Endodermal cell (in vitro differentiated cells): ENCODE measurements around the gene STXBP6. TPM values are rescaled to one million over a fixed set of nuclear protein-coding genes. Genes with fewer than 3 reads are reported as not detected.

Source experiments
- DNase-seq: peaks from one replicate; pipeline ENCODE4 v3.0.0-alpha.2; 2017
- H3K27ac ChIP-seq: 2 replicates; pipeline ENCODE4 v1.5.1; 2013; ENCODE audit warnings: mild to moderate bottlenecking, low read depth, low read length, moderate library complexity
- H3K27me3 ChIP-seq: 2 replicates; pipeline ENCODE4 v1.6.1; 2013; ENCODE audit warnings: mild to moderate bottlenecking, low read length, moderate library complexity; ENCODE audit not compliant: insufficient read depth, control insufficient read depth, poor library complexity, severe bottlenecking
- H3K36me3 ChIP-seq: 2 replicates; pipeline ENCODE4 v1.7.0; 2013; ENCODE audit warnings: mild to moderate bottlenecking, low read length, moderate library complexity; ENCODE audit not compliant: control insufficient read depth, insufficient read depth
- H3K4me1 ChIP-seq: one replicate; pipeline ENCODE4 v1.7.0; 2013; ENCODE audit warnings: low read length; ENCODE audit not compliant: control insufficient read depth, insufficient read depth
- H3K4me3 ChIP-seq: 2 replicates; pipeline ENCODE4 v1.5.1; 2013; ENCODE audit warnings: mild to moderate bottlenecking, low read length, moderate library complexity
- H3K9ac ChIP-seq: 2 replicates; pipeline ENCODE4 v1.6.1; 2013; ENCODE audit warnings: mild to moderate bottlenecking, low read length, moderate library complexity; ENCODE audit not compliant: poor library complexity, severe bottlenecking; ENCODE audit errors: extremely low read depth
- H3K9me3 ChIP-seq: 2 replicates; pipeline ENCODE4 v1.6.1; 2013; ENCODE audit warnings: mild to moderate bottlenecking, low read length, moderate library complexity; ENCODE audit not compliant: control insufficient read depth
- H3K27ac Mint-ChIP-seq: 2 replicates; pipeline ENCODE4 v1.8.0; 2020; ENCODE audit warnings: mixed read lengths
- H3K27me3 Mint-ChIP-seq: 2 replicates; pipeline ENCODE4 v1.8.0; 2021; ENCODE audit warnings: mild to moderate bottlenecking, mixed read lengths; ENCODE audit not compliant: insufficient read depth
- H3K36me3 Mint-ChIP-seq: 2 replicates; pipeline ENCODE4 v1.8.0; 2020; ENCODE audit warnings: low read depth, mixed read lengths
- H3K4me1 Mint-ChIP-seq: 2 replicates; pipeline ENCODE4 v1.8.0; 2020; ENCODE audit warnings: mixed read lengths
- H3K4me3 Mint-ChIP-seq: 2 replicates; pipeline ENCODE4 v1.8.0; 2020; ENCODE audit warnings: mild to moderate bottlenecking, moderate library complexity, mixed read lengths
- H3K9me3 Mint-ChIP-seq: 2 replicates; pipeline ENCODE4 v1.8.0; 2020; ENCODE audit warnings: mild to moderate bottlenecking, mixed read lengths
- WGBS, 2 experiments: methylation state at CpG; one replicate each; pipeline versions ENCODE4 v1.1.5 to v1.1.7; 2013; ENCODE audit warnings: missing lambda C conversion rate in 2 of 2, mixed read lengths in 1 of 2; ENCODE audit not compliant: insufficient coverage in 1 of 2, insufficient read length in 1 of 2; 5-methylcytosine and 5-hydroxymethylcytosine counted together
- total RNA-seq, 2 donors: library from RNA; stranded (reverse); fragmentation: NEBNext Ultra II Directional in 1 of 2; extraction: Animal tissue kit (Norgen Biotek cat#: 25700) in 1 of 2; gene quantifications; 2 replicates in 1 of 2; 3 replicates in 1 of 2; pipeline ENCODE4 v1.2.1, GENCODE V29; 2021
- TF ChIP-seq, protein P1 (sequence below): fragments of 200-600 bp; sonication (generic); conservative IDR thresholded peaks from 2 replicates; pipeline ENCODE4 v1.5.0; 2021; ENCODE audit warnings: antibody characterized with exemption, mild to moderate bottlenecking

The STXBP6 gene
- total RNA-seq, 2 donors from 2014 or later, result 0.64 to 1.5 TPM

DNA sequence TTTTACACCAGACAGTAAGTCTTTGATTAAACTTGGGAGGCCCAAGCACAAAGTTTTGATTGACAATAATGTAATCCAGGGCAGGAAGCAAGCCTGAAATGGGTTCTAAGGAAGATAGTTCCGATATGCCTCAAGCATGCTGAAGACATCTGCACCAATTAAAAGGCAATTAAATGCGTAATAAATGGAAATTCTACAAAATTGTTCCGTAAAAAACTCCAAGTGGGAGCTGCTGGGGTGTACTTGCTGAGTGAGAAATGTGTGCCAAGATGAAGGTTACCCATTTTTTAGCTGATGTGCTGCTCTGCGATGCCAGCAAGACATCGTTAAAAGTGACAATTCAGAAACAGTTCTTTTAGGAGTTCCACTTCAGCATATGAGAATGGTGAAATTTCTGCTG, 269.7 kb downstream of the STXBP6 start:
- H3K4me1 ChIP-seq, result no peaks in the 10 kb centered on the region
- DNase-seq, result no peak
- Mint-ChIP-seq H3K4me3 (no peak overlapping the region), H3K27me3 (no peaks in the 10 kb centered on the region), H3K9me3 (no peaks in the 10 kb centered on the region), H3K36me3 (no peaks in the 10 kb centered on the region), H3K27ac (no peak overlapping the region), H3K4me1 (no peaks in the 10 kb centered on the region)
- H3K9ac ChIP-seq, result no peak overlapping the region
- no peak overlapping the region for H3K27ac ChIP-seq
- no peaks in the 10 kb centered on the region for H3K36me3 ChIP-seq
- H3K27me3 ChIP-seq, result no peaks in the 10 kb centered on the region
- no peaks in the 10 kb centered on the region for H3K9me3 ChIP-seq
- WGBS, 2 experiments, result 86 to 91% methylated on average over 5 of the region's 5 CpGs
- H3K4me3 ChIP-seq, result no peak overlapping the region
- TF ChIP-seq, protein P1, sequence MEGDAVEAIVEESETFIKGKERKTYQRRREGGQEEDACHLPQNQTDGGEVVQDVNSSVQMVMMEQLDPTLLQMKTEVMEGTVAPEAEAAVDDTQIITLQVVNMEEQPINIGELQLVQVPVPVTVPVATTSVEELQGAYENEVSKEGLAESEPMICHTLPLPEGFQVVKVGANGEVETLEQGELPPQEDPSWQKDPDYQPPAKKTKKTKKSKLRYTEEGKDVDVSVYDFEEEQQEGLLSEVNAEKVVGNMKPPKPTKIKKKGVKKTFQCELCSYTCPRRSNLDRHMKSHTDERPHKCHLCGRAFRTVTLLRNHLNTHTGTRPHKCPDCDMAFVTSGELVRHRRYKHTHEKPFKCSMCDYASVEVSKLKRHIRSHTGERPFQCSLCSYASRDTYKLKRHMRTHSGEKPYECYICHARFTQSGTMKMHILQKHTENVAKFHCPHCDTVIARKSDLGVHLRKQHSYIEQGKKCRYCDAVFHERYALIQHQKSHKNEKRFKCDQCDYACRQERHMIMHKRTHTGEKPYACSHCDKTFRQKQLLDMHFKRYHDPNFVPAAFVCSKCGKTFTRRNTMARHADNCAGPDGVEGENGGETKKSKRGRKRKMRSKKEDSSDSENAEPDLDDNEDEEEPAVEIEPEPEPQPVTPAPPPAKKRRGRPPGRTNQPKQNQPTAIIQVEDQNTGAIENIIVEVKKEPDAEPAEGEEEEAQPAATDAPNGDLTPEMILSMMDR, result no peak

DNA sequence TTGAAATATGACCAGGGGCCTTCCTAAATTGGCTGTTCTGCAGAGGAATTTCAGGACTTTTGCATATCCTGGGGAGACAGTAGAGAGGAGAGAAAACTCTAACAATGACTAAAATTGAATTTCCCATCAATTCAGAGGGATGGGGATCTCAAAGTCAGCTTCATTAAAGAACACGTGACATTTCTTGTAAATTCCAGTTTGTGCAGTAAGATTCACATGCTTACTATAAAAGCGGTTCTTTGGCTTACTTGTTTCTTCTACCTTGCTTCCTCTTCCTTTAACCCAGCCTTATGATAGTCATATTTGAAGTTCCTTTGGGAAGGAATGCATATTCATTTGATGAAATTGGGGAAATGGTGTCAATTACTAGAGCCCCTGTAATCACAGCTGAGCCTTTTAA, 272.3 kb downstream of the STXBP6 start:
- no peak for DNase-seq
- H3K27me3 ChIP-seq, result no peaks in the 10 kb centered on the region
- H3K27ac ChIP-seq, result no peak overlapping the region
- H3K9me3 Mint-ChIP-seq, result no peaks in the 10 kb centered on the region
- H3K4me3 ChIP-seq, result no peak overlapping the region
- H3K27ac Mint-ChIP-seq, result no peak overlapping the region
- no peaks in the 10 kb centered on the region for H3K9me3 ChIP-seq
- no peak overlapping the region for H3K4me3 Mint-ChIP-seq
- no peaks in the 10 kb centered on the region for H3K36me3 Mint-ChIP-seq
- H3K27me3 Mint-ChIP-seq, result no peaks in the 10 kb centered on the region
- TF ChIP-seq, protein P1, result no peak
- no peaks in the 10 kb centered on the region for H3K4me1 Mint-ChIP-seq
- H3K9ac ChIP-seq, result no peak overlapping the region
- no peaks in the 10 kb centered on the region for H3K4me1 ChIP-seq
- WGBS, 2 experiments, result 94 to 98% methylated on average over 2 of the region's 2 CpGs
- H3K36me3 ChIP-seq, result no peaks in the 10 kb centered on the region

DNA sequence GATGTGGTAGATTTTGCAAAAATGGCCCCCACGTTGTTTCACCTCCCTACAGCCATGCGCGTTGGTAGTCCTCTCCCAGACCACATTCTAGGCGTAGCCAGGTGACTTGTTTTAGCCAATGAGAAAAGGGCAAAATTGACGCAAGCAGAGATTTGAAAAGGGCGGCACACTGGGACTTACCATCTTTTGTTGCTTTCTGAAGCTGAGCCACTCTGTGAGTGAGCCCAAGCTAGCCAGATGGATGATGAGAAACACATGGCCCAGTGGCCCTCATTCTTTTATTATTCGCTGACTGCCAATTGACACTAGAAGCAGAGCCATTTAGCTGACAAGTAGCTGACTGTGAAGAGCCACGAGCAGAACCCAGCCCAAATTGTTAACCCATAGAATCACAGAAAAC, 274.0 kb downstream of the STXBP6 start:
- TF ChIP-seq, protein P1, result no peak
- Histone ChIP-seq H3K4me3 (no peak overlapping the region), H3K4me1 (no peaks in the 10 kb centered on the region), H3K36me3 (no peaks in the 10 kb centered on the region), H3K27ac (no peak overlapping the region), H3K9ac (no peak overlapping the region), H3K27me3 (no peaks in the 10 kb centered on the region), H3K9me3 (no peaks in the 10 kb centered on the region)
- no peaks in the 10 kb centered on the region for H3K36me3 Mint-ChIP-seq
- no peaks in the 10 kb centered on the region for H3K4me1 Mint-ChIP-seq
- DNase-seq, result peak; percentile 60
- no peaks in the 10 kb centered on the region for H3K9me3 Mint-ChIP-seq
- 89 to 96% methylated on average over 4 to 8 of the region's 8 CpGs for WGBS, 2 experiments
- H3K4me3 Mint-ChIP-seq, result no peak overlapping the region
- H3K27ac Mint-ChIP-seq, result no peak overlapping the region
- peaks cover 1% of the 10 kb centered on the region for H3K27me3 Mint-ChIP-seq
